ENCODE data around the gene TLE1.

Gene TLE1

GRCh38 chr9:81686614-81687520, 2.5 kb downstream of the TLE1 start:
- peak; percentile 26 for DNase-seq (ENCODE audit: low spot score)

DNA sequence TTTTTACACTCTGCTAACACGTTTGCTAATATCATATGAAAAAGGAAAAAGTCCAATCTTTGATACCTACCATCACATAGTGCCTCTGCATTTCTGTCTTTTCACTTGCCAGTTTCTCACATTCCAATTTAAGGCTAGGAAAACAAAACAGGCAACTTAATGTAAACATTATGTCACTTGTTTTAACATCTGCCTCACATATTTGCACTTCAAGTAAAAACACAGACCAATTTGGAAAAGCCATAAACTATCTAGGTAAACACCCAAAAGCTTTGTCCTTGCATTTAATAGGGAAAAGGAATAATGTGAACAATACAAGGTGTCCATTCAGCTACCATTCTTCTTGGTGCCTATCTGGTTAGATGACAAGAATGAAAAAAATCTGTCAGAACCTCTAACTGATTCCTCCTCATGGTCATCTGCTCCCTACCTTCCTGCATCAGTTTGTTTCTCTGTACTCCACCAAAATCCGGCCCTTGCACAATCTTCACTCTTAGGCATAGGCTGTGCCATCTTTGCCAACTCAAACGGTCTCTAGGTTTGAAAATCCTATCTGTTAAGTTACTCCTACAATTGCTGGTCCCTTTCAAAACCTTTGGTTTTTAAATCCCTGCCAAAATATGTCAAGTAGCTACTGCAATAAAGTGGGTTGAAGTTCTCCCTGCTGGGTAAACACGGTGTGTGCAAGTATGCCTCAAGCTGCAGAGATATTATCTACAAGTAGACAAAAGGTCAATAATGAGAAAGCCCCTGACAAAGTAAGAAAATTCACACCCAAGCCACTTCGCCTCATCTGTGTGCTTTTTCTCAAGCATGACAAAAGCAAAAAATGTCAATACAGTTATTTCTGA, 3.4 kb downstream of the TLE1 start:
- DNase-seq (ENCODE audit: low spot score), result no peak

DNA sequence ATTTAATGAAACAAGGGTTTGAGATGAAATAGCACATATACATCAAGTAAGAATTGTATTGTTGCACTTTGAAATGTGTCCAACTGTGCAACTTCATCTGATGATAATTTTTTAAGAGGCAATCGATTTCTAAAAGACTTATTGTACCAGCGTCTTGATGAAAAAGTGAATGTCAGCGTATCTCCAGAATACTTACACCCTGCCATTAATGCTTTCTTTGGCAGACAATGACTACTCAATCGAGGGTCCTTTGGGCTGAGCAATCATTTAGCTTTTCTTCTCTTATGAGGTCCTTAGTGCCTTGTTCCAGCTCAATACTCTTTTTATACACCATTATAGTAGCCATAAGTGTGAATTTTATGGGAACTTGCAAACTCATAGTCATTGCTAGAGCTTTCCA, 4.7 kb downstream of the TLE1 start:
- no peak for DNase-seq (ENCODE audit: low spot score)

- DNase-seq (ENCODE audit: low spot score), result no peak
Measured at GRCh38 chr9:81683704-81684103, 5.6 kb downstream of the TLE1 start.

DNA sequence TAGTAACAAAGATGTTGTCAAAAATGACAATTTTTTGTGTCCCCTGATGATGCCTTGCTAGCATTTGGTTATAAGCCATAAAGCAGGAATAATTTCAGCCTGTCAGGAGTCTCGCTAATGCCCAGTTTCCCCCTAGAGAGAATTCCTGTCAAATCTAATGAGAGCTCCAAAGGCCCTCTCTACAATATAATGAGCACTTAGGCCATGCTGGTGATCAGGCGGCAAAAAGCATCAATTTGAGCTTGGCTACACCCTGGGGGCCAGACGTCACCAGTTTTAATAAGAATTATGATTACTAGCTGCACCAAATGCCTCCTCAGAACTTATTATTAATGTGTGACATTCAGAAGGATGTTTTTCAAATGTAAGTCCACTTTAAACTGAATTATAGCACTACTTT, 6.1 kb downstream of the TLE1 start:
- no peak for DNase-seq (ENCODE audit: low spot score)

- no peak for DNase-seq (ENCODE audit: low spot score)
Measured at GRCh38 chr9:81682797-81683196, 6.5 kb downstream of the TLE1 start.

DNA sequence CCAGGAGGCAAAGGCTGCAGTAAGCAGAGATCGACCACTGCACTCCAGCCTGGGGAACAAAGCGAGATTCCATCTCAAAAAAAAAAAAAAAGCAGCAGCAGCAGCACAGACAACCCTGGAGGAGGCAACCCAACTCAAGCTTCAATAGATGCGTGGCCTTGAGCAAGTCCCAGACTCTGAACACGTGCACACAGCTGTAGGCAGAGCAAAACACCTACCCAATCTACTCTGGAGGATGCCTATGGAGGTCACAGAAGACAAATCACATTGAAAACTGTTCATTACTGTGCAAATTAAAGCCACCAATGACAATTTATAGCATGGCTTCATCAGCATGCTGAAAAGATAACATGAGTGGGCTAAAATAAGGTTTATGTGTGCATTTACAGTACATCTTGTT, 7.2 kb downstream of the TLE1 start:
- DNase-seq (ENCODE audit: low spot score), result no peak

- no peak for DNase-seq (ENCODE audit: low spot score)
Measured at GRCh38 chr9:81680506-81680905, 8.8 kb downstream of the TLE1 start.

GRCh38 chr9:81680006-81680405, 9.3 kb downstream of the TLE1 start:
- no peak for DNase-seq (ENCODE audit: low spot score)

DNA sequence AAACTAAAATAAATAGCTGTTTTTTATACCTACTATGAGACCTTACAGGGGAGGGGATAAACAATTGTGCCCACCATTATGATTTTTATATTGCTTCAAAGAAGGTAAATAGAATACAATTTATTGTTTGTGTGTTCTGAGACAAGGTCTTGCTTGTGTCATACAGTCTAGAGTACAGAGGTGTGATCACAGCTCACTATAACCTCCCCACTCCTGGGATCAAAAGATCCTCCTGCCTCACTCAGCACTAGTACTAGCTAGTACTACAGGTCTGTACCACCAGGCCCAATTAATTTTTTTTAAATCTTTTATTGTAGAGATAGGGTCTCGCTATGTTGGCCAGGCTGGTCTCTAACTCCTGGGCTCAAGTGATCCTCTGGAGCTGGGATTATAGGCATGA, 11.3 kb downstream of the TLE1 start:
- DNase-seq (ENCODE audit: low spot score), result no peak

DNA sequence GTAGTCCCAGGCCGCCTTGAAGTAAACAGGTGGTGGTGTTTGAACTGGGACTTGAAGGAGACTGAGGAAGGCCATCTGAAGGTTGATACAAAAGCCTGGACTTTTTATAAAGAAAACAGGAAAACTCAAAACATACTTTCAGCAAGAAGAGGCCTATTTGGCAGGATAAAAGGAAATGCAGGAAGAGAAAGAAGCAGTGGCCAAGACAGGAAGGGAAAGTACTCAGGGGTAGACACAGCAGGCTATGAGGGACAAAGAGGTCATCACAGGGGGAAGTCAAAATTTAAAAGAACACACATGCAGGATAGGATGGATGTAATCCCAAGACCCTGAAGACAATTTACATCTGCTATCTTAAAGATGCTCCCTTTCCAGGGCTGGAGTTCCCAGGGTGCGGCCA, 13.0 kb downstream of the TLE1 start:
- DNase-seq (ENCODE audit: low spot score), result no peak

DNA sequence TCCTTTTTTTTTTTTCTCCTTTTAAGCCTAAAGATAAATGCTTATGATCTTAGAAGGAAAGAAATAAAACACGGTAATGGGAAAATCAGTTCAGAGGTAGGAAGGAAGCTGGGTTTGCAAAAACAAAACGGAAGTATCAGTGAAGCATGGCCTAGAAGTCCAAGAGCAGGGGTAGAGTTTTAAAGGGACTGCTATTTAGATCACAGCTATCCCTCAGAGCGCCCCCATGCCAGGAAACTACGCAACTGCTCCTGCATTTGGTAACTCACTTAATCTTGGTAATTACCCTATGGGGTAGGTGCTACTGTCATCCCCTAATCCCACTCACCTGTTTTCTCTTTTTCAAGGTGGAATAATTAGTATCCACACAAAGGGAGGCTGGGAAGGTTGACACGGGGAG, 16.0 kb downstream of the TLE1 start:
- no peak for DNase-seq (ENCODE audit: low spot score)

DNA sequence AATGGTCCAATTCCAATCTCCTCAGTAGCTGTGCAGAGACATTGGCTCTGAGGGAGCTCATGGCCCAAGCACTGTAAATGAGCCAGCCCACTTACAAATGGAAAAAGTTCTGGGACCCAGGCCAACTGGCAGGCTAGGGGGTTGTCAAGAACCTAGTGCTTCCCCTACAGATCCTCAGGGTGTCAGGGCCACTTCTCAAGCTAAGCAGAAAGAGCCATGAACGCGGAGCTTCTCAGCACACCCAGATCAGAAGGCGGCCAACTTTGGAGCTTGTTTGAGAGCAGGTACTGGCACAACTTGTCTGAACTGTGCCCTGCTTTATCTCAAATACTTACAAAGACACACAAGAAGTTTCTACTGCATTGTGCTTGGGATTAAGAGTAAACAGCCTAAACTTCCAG, 17.5 kb downstream of the TLE1 start:
- DNase-seq (ENCODE audit: low spot score), result no peak

GRCh38 chr9:81669866-81670265, 19.5 kb downstream of the TLE1 start:
- DNase-seq (ENCODE audit: low spot score), result no peak

- no peak for DNase-seq (ENCODE audit: low spot score)
Measured at GRCh38 chr9:81669041-81669651, 20.2 kb downstream of the TLE1 start.

DNA sequence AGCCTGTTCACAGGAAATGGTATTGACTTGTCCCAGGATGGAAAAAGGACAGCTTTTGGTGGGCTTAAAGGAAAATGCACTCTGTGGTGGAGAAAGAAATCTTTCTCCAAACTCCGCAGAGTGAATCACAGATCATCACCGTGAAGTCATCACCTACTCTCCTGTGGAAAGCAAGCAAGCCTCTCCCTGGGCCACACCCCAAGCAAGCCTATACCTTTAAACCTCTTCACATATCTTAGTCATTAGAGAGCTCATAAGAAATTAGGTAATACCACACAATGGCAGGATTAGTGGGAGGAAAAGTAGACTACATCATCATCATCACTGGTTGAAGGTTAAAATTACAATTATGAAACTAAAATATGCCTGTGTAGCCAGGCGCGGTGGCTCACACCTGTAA, 23.2 kb downstream of the TLE1 start:
- DNase-seq (ENCODE audit: low spot score), result no peak

- DNase-seq (ENCODE audit: low spot score), result no peak
Measured at GRCh38 chr9:81665322-81665871, 23.9 kb downstream of the TLE1 start.

DNA sequence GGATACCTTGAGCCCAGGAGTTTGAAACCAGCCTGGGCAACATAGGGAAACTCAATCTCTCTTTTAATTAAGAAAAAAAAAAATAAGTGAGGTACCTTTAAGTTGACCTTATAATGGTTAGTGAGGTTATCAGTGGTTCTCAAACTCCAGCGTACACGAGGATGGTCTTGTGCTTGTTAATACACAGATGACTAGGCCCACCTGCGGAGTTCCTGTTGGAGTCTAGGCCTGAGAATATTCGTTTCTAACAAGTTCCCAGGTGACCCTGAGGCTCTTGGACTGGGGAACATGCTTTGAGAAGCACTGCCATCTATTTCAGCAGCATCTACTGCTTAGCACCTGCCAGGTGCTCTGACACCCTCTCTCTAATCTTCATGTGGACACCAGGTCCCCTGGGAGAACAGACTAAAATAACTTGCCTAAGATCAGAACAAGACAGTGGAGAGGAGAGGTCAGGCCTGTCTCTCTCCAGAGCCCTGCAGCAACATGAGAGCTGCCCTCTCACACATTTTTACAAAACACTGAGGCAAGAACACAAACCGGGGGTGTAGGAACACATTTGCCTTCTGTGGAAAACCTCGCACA, 24.6 kb downstream of the TLE1 start:
- peak; percentile 41 for DNase-seq (ENCODE audit: low spot score)

DNA sequence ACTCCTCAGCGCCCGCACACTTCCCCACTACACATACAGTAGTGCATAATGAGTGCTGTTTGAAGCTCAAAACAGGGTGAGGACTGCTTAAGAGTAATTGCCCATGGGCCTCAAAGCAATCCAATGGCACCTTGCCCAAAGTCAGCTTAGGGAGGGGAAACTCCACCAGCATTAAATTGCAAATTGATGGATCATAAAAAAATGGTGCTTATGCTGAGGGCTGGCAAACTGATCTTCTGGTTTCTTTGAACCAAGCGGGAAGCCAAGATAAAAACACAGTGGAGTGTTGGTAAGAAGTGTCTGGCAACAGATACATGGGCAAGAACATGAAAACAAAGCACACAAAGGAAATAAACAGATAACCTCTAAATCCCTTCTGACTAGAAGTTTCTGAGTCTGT, 28.0 kb downstream of the TLE1 start:
- no peak for DNase-seq (ENCODE audit: low spot score)

GRCh38 chr9:81656871-81657337, 32.4 kb downstream of the TLE1 start:
- DNase-seq (ENCODE audit: low spot score), result no peak

GRCh38 chr9:81656004-81656403, 33.3 kb downstream of the TLE1 start:
- peak; percentile 58 for DNase-seq (ENCODE audit: low spot score)

DNA sequence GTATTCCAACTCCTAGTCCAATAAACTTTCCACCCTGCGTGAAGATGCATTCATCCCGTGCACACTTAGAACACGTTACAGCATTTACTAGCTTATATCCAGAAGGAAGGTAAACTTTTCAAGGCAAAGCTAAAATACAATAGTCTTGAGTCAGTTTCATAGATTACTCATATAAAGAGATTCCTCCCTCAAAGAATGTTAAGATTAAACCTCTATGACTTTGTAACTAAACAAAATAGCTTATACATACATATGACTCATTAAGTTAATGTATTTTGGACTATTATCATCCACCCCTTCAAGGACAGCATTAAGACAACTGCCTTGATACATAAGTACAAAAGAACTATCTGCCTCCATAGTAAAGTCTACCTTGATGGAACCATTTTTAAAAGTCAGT, 36.1 kb downstream of the TLE1 start:
- no peak for DNase-seq (ENCODE audit: low spot score)
